Anterior cingulate cortex (tissue), 58 donors: ENCODE data around the gene MARCHF5.
"Not testable (repeated sequence)": the region's sequence is repeated elsewhere in the genome, so short reads cannot be mapped to it uniquely, and the experiment has no call there.

ENCODE experiments used
- DNase-seq, 58 donors: peaks; one replicate each; lab custom pipeline; 2025; lab: John Stamatoyannopoulos, UW

MARCHF5 gene

GRCh38 chr10:92382631-92383030 is 91.7 kb downstream of the MARCHF5 start:
- no peak for DNase-seq

GRCh38 chr10:92384741-92385140 is 93.8 kb downstream of the MARCHF5 start:
- DNase-seq: no peak

- no peak for DNase-seq
Observed at GRCh38 chr10:92385831-92386230, 94.9 kb downstream of the MARCHF5 start.

- DNase-seq: no peak
Observed at GRCh38 chr10:92387289-92387940, 96.4 kb downstream of the MARCHF5 start.

GRCh38 chr10:92393173-92393572 is 102.2 kb downstream of the MARCHF5 start:
- not testable (repeated sequence) for DNase-seq

GRCh38 chr10:92395271-92395670 is 104.3 kb downstream of the MARCHF5 start:
- DNase-seq: no peak

- not testable (repeated sequence) for DNase-seq
Observed at GRCh38 chr10:92402234-92402633, 111.3 kb downstream of the MARCHF5 start.
